ENCODE results near the gene CMKLR1.

GRCh38 chr12:108309674-108310312 lies 29.3 kb downstream of the CMKLR1 start:
- no peak for TF ChIP-seq TAF1 (IDR thresholded peaks at IDR 0.05; ENCODE audit: control insufficient read depth, extremely low read depth, insufficient read depth, low read length, severe bottlenecking)
- no peak for TF ChIP-seq POLR2A (conservative IDR thresholded peaks at IDR 0.05)
- TF ChIP-seq CTCF (IDR thresholded peaks at IDR 0.05 in 2 of 3, conservative IDR thresholded peaks at IDR 0.05 in 1 of 3; ENCODE audit: insufficient read depth in 2 of 3, low read depth in 1 of 3, low read length in 3 of 3) = no peak
- no peak for TF ChIP-seq EGR1 (conservative IDR thresholded peaks at IDR 0.05)

Measured in K562 (cell line).